SKM-1 (cell line): ENCODE results near the gene ARMC6.

ENCODE experiments used
- DNase-seq: peaks from one replicate; lab custom pipeline; 2025; ENCODE audit not compliant: unreplicated experiment; lab: John Stamatoyannopoulos, UW

ARMC6 gene

DNA sequence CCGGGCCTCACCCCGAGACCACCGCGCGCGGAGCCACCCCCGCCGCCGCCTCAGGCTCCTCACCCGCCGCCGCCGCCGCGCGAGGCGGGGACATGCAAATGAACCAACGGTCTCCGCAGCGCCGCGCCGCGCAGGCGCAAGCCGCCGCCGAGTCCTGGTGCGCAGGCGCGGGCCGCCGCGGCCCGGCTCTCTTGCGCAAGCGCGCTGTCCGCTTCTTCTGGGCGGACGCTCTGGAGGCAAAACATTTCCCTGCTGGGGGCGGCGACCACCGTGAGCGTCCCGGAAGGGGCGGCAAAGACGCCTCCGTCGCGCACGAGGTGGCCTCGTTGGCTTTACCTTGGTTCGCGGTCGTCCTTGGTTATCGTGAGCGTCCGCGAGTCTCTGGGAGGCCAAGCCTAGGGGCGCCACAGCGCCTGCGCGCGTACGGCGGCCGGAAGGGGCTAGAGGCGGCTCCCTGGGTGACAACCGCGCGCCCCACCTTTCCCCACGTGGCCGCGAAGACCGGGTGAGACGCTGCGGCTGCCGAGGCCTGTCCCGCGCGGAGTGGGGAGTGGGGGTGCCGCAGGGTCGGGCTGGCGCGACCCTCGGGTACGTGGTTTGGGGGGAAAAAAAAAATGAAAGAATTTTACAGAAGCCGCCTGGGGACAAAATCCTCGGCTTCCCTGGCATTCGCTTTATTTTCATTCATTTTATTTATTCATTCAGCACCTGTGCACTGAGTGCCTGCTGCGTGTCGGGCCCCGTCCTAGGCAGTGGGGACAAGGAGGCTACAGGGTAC is at the start of gene ARMC6, which contains the start of gene SUGP2:
TSS of gene ARMC6 (plus strand) at position 178 of the 778 bp plus-strand sequence. CDS start 607 bp downstream, outside the sequence.
TSS of gene SUGP2 (minus strand) at position 92 of the 778 bp plus-strand sequence. CDS start 2,446 bp downstream, outside the sequence.
- DNase-seq: peak; percentile 80

DNA sequence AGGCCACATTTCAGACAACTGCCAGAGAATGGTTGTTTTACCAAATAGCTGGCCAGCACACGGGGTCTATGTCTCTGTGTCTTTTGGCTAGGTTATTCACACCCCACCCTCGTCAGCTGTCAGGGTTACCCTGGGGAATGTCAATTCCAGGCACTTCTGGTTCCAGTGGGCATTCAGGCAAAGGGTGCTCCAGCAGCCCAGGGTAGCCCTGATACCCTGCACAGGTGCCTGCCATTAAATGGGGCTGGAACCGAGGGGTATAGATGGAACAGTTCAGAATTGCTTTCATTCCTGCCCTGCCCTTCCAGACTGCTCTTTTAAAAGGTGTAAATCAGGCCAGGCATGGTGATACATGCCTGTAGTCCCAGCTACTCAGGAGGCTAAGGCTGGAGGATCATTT is 49.2 kb upstream of the ARMC6 start:
- no peak for DNase-seq

DNA sequence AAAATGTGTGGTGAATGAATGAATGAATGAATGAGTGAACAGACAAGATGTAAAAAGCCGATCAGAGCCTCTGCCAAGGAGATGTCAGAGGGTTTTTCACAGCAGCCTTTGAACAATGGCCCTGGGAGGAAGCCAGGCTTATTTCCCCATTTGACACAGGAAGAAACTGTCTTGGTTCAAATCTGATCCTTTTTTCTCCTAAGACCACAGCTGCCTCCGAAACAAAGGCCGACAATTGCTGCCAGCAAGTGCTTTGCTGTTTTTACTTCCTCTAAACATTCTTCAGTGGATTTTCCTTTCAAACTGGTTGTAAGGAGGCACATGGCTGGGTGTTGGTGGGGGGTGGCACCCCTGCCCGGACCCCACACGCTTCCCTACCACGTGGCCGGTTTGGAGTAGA is 48.1 kb upstream of the ARMC6 start:
- DNase-seq: peak; percentile 74

DNA sequence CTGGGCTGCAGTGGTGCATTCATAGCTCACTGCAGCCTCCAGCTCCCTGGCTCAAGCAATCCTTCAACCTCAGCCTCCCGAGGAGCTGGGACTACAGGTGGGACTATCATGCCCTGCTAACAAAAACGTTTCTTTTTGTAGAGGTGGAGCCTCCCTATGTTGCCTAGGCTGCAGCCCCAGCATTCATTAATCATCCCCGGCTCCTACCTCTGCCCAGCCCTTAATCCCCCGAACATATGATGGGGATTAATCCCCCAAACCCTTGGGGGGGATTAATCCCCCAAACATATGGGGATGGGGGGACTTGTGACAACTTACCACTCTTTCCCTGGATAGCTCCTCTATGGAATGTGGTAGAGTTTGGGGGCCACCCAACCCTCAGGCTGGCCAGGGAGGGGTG is 45.9 kb upstream of the ARMC6 start:
- DNase-seq: no peak

DNA sequence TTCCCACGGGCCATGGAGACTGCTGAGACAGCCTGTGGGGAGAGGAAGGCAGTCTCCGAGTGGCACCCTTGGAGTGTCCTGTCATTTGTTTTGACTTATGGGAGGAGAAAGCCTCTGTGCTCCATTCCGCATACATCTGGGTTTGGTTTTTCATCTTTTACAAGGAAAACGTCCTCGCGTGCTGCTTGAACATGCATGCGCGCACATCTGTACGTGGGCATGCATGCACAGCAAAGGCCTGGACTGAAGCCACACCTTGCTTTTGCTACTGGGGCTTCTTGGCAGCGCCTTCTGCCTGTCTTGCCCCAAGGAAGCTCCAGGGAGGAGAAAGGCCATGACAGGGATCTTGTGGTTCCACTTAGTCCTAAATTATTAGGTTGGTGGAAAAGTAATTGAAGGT is 44.1 kb upstream of the ARMC6 start:
- no peak for DNase-seq

DNA sequence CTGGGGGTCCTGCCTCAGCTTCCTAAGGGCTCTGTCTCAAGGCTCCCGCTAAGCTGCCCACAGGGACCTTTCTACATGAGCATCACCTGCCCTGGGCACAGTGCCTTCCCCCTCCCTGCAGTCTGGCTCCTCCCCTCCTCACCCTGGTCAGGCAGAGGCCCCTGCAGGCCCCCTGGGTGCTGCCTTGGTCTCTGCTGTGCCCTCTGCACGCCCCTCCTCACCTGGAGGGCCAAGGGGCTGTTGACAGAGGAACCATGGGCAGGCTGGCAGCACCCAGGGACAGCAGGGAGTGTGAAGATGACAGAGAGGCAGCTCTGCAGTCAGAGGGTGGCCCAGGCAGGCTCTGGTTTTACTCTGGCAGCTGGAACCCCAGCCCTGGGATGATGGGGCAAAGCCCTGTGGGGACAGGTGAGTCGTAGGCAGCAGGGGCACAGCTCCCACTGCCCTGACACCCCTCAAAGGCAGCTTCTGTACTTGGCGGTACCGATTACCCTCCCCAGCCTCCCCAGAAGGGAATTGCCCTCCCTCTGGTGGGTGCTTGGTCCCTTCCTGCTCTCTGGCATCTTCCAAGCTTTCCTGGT is 43.2 kb upstream of the ARMC6 start:
- DNase-seq: no peak

DNA sequence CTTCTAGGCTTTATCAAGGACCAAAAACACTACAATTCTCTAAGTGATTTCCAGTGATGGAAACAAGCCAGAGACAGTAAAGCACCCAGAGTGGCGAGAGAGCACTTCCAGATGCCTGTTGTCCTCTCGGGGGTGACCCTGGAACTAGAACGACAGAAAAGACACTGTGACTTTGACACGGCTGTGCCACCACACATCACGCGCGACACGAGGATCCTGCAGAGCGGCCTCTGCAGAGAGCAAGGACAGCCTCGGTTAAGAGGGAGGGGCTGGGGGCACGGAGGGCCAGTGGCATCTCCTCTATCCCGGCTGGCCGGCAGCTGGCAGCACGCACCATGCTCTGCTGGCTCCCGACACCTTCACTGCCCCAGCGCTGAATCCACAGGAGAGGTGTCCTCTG is 42.4 kb upstream of the ARMC6 start:
- DNase-seq: no peak

DNA sequence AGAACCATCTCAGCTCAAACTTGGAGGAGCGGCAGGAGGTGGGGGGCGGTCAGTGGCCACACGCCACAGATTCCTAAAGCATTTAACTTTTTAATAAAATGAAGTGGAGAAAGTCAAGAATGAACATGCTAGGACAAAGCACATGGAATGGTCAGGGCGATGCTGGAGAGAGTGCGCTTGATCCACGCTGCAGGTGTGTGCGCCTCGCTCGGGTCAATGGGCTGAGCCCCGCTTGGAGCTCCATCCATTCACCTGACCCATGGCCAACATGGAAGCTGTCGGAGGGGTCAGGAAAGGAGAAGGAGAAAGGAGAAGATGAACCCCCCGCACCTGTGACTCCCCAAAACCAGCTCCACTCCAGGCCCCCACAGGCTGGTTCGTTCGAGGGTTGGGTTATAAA is 41.9 kb upstream of the ARMC6 start:
- no peak for DNase-seq

DNA sequence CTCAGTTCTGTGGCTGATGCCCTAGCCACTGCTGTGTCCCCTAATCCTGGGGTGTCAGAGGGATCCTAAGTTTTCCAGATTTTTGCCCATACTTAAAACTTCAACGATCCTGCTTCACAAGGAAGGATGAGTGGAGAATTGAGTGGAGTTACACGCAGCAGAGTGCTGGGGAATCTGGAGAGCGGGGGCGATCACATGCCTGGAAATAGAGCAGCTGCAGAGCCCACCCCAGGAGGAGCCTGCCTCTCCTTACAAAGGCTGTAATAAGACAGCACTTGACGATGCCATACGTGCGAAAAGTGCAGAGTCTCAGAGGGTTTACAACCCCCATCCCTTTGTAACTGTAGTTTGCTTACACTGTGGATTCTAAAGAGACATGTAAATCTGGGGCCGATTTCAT is 40.7 kb upstream of the ARMC6 start:
- no peak for DNase-seq

DNA sequence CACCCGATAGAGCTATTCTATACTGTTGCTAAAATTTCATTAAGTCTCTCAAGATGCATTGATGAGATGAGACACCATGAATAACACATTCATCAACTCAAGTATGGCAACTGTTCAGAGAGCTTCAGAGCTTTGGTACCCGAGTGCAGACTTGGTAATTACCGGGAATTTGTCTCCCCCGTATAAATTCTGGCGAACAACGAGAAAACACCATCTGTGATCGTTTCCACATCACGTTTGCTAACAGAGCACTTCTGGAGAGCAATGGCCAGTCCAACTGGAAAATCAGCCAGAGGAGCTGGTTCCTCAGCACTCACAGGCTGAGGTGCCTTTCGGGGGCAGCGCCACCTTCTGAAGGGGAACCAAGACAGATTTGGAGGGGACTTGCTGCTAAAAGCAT is 40.3 kb upstream of the ARMC6 start:
- no peak for DNase-seq

DNA sequence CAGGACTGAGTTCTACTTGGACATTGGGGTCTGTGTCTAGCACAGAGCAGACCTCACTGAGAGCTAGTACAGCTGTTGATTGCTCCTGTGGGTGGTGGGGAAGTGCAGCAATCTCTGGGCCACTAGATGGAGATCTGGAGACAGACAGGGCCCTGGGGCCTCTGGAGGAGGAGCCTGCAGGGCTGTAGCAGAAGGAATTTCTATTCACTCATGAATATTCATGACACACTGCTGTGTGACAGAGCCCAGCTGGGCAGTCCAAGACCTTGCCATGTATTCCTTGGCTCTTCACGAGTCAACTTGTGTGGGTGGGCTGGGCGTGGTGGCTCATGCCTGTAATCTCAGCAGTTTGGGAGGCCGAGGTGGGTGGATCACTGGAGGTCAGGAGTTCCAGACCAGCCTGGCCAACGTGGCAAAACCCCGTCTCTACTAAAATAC is 37.6 kb upstream of the ARMC6 start:
- peak; percentile 50 for DNase-seq

DNA sequence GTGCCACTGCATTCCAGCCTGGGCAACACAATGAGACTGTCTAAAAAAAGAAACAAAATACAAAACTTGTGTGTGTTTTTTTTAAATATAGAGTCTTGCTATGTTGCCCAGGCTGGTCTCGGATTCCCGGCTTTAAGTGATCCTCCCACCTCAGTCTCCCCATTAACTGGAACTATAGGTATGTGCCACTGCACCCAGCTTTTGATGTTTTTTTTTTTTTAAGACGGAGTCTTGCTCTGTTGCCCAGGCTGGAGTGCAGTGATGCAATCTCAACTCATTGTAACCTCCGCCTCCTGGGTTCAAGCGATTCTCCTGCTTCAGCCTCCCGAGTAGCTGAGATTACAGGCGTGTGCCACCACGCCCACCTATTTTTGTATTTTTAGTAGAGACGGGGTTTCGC is 37.1 kb upstream of the ARMC6 start:
- no peak for DNase-seq

DNA sequence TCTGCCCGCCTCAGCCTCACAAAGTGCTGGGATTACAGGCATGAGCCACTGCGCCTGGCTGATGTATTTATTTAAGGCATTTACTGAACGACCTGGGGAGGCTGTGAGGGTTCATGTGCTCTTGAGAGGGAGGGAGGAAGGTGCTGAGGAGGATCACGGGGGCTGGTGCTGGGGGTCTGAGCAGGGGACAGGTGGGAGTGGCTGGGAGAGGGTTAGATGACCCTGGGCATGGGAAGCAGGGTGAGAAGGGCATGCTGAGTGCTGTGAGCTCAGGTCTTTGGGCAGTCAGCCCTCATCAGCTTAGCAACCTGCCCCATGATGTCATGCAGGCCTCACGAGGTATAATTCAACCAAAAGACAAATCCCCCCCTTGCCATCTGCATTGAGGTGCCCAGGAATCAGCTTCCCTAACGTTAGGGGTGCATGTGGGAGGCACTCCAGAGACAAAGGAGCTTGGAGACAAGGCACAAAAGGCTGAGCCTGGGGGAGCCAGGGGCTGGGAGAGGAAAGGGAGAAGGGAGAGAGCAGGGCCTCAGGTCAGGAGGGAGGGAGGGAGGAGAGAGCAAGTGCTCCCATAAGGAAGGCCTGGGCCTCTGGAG is 36.5 kb upstream of the ARMC6 start:
- DNase-seq: no peak

DNA sequence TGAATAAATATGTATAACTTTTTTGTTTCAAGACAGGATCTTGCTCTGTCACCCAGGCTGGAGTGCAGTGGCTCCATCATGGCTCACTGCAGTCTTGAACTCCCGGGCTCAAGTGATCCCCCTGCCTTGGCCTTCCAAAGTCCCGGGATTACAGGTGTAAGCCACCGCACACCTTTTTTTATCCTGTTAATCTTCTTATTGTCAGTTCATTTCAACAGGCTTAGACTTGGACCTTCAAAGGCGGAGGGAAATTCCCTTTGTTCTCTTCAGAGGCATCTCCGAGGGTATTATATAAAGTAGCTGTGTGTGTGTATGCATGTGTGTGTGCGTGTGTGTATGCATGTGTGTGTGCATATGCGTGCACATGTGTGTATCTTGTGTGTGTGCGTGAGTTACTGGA is 35.1 kb upstream of the ARMC6 start:
- no peak for DNase-seq

DNA sequence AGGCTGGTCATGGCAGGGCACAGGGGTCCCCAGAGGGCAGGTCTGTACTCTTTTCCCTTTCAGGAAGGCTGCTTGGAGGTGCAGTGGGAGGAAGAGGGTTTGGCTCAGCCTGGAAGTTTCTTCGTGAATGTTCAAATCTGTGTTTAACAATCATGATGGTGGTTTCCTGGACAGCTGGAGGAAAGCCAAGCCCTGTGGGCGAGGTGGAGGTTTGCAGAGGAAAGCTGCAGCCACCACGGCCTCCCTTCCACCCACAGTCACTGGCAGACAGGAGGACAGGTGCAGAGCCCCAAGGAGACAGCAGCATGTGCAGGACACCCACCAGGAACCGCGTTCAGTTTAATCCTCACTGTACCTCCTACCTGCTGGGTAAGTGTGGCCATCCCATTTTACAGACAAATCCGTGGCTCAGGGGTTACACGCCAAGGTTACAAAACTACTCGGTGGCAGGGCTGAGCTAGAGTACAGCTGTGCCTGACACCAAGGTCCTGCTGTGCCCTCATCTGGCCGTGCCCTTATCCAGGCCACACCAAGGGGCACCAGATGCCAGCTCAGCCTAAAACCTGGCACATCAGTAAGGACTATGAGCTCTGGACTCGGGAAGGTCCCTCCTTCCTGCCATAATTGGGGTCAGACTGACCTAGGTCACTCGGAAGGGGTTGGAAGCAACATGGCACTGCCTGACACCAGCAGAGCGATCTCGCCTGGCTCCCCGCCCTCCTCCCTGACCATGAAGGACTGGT is 34.2 kb upstream of the ARMC6 start:
- no peak for DNase-seq

DNA sequence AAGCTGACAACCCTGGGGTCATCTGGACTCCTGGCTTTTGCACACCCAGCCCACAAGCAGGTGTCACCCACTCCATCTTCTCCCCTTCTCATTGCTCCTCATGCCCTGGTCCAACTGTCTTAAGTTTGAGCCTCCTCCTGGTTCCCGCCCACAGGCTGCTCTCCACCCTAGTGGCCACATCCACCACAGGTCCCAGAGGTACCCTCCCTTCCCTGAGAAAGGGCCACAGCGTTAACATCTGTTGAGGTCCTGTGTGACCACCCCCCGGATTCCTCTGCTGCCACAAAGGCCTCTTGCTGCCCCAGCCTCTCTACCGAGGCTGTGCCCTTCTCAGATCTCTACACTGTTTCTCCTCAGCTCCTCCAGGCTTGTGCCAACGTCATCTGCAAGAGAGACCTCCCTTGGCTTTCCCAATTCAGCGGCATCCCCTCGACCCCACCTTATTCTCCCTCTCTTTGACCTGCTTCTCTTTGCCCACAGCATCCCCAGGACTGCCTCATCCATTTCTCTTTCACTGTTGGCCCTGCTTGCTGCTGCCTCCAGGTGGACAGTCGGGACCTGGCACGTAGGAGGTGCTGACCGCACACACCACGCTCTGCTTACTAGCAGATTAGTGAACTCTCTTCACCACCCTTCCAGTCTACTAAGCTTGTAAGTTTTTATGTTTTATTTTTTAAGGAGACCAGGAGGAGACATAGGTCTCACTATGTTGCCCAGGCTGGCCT is 33.3 kb upstream of the ARMC6 start:
- DNase-seq: no peak

DNA sequence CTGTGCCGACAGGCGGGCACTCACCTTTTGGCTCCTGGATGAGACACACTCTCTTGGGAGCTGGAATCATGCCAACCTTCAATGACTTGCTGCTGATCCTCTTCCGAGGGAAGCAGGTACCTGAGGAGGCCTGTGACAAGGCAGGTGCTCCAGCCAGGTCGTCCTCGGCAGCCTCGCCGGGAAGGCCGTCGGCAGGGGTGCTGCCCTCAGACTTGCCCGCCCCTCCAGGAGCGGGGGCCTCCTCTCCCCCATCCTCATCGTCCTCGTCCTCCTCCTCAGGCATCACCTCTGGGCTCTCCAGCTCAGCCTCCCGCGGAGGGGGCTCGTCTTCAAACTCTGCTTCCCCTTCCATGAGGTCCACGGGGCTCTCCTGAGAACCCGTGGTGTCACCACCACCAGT is 29.3 kb upstream of the ARMC6 start:
- DNase-seq: no peak

DNA sequence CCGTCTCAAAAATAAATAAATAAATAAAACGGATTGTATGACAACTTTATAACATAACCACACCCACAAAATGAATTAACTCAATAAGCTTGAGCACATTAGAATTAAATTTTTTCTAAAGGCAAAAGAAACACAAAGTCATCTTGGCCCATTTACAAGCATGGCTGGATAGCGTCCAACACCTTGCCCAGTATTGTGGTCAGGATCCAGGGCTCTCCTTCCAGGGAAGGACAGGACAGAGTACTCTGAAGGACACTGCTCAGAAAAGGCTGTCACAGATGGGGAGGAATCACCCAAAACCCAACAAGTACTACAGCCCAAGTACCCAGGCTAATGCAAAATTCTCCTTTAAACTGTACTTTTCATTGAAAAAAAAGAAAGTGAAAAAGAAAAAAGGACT is 27.2 kb upstream of the ARMC6 start:
- DNase-seq: no peak

DNA sequence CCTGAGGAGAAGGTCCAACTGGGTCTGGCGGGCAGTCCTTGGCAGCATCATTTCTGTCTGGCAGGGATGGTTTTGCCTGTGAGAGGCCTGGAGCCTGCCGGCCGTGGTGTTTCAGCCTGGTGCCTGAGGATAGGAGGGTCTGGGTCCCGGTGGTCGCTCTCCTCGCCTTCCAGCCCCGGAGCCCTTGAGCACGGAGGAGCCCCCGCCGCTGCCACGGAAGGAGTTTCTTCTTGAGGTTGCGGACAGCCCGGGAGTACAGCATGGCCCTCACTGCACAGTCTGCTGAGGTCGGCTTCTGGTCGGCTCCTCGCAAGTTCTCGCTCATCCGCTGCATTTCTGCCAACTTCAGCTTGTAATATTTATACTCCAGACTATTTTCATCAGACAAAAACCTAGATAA is 23.5 kb upstream of the ARMC6 start:
- no peak for DNase-seq

DNA sequence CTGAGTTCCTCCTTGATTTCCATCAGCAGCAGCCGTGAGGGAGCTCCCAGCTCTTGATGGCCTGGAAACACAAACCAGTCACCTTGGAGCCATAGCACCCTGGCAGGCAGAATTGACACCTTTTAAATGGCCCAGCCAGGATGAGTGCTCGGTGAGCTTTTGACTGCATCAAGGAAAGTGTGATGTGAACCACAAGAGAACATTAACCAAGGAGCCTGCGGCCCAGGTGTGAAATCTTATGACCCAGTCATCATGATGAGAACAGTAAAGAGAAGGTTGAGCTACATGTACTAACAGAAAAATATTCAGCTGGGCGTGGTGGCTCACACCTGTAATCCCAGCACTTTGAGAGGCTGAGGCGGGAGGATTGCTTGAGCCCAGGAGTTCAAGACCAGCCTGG is 22.9 kb upstream of the ARMC6 start:
- DNase-seq: no peak

DNA sequence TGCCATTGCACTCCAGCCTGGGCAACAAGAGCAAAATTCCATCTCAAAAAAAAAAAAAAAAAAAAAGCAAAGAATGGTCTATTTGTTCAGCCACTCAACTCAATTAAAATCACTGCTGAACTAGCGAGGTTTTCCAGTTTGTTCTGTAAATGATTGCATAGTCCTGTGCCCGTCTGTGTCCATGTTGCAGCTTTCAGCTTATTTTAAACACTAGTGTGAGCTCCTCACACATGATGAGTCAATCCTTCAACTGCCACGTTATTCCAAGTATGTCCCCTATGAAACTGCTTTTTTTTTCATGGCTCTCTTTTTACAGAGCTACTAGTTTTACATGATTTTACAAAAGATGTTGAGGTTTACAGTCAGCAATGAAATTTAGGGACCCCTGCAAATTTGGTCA is 12.3 kb upstream of the ARMC6 start:
- no peak for DNase-seq
